Stomach (tissue), 9 donors: Measurements from ENCODE around the gene PER1. TPM values are rescaled to one million over a fixed set of nuclear protein-coding genes. Genes with fewer than 3 reads are reported as not detected.

Experiments
- DNase-seq, 2 donors: peaks; one replicate each; pipeline versions ENCODE4 v3.0.0 to v3.0.0-alpha.2; 2013 to 2019
- H3K27ac ChIP-seq, 5 donors: fragments of 200-600 bp in 4 of 5; sonication (generic) in 4 of 5; one replicate each; pipeline ENCODE4 v1.5.1; 2013 to 2019; ENCODE audit warnings: mild to moderate bottlenecking in 1 of 5, moderate library complexity in 1 of 5
- H3K27me3 ChIP-seq, 3 donors: fragments of 200-600 bp; sonication (generic); one replicate each; pipeline ENCODE4 v1.5.1; 2017 to 2019; ENCODE audit warnings: mixed run types in 1 of 3
- H3K36me3 ChIP-seq, 4 donors: fragments of 200-600 bp; sonication (generic); 1 replicate in 3 of 4; 2 replicates in 1 of 4; pipeline ENCODE4 v1.5.1; 2016 to 2019
- H3K4me1 ChIP-seq, 4 donors: fragments of 200-600 bp; sonication (generic); one replicate each; pipeline ENCODE4 v1.5.1; 2016 to 2019
- H3K4me3 ChIP-seq, 4 donors: fragments of 200-600 bp; sonication (generic) in 3 of 4; one replicate each; pipeline ENCODE4 v1.5.1; 2016 to 2019; ENCODE audit warnings: mild to moderate bottlenecking in 1 of 4
- H3K9me3 ChIP-seq, 4 donors: fragments of 200-600 bp; sonication (generic); one replicate each; pipeline ENCODE4 v1.5.1; 2016 to 2019
- CTCF ChIP-seq, 7 experiments: fragments of 450-650 bp in 4 of 7; fragments of 200-600 bp in 3 of 7; sonication (generic) in 3 of 7; IDR thresholded peaks; one replicate each; pipeline ENCODE4 v1.5.1; 2016 to 2019; ENCODE audit warnings: antibody characterized with exemption in 7 of 7, control low read depth in 2 of 7, mild to moderate bottlenecking in 1 of 7
- EP300 ChIP-seq: sonication (generic); formaldehyde crosslinking; IDR thresholded peaks from one replicate; pipeline ENCODE4 v1.6.1; 2017; ENCODE audit warnings: antibody characterized with exemption
- POLR2A ChIP-seq, 4 donors: fragments of 450-650 bp; IDR thresholded peaks; one replicate each; pipeline ENCODE4 v1.6.1; 2016; ENCODE audit warnings: antibody characterized with exemption in 4 of 4, control low read depth in 2 of 4, mild to moderate bottlenecking in 1 of 4, moderate library complexity in 1 of 4
- POLR2AphosphoS5 ChIP-seq, 3 donors: sonication (generic); formaldehyde crosslinking; IDR thresholded peaks; one replicate each; pipeline ENCODE4 v1.6.1; 2016; ENCODE audit warnings: antibody characterized with exemption in 3 of 3
- WGBS, 5 donors: extraction: QIAGEN DNeasy Blood & Tissue Kit in 3 of 5; methylation state at CpG; one replicate each; pipeline versions ENCODE4 v1.1.5 to v1.1.7; 2013 to 2018; 5-methylcytosine and 5-hydroxymethylcytosine counted together
- intact Hi-C: fragments of 100-400 bp; cut with DNase I; formaldehyde crosslinking; loops from one replicate; pipeline ENCODE4 v1.15.1; 2023; ENCODE audit warnings: low total_unique reads
- polyA plus RNA-seq, 3 donors: library from polyadenylated mRNA; stranded (reverse); fragments of 200-250 nt; gene quantifications; one replicate each; pipeline ENCODE4 v1.2.3, GENCODE V29; 2013
- total RNA-seq, 5 donors: library from RNA; depleted of rRNA; stranded (reverse); fragments of >200 nt; gene quantifications; one replicate each; pipeline versions ENCODE4 v1.1.0 to v1.2.3, GENCODE V29; 2014 to 2016
- donor health status: healthy with polysubstance abuse.
- donor health status: Bipolar disorder and iron deficiency.
- donor health status: healthy.

PER1 gene
- total and polyA plus RNA-seq, 8 donors: 16.2 to 163 (median 69.7) TPM

- 0% methylated on average over 33 to 70 of the region's 70 CpGs for WGBS, 5 donors
- intact Hi-C loops: no loop called here
- Histone ChIP-seq H3K36me3 (no peaks in the 10 kb centered on the region), H3K27me3 (no peaks in the 10 kb centered on the region), H3K27ac (peak within 1 kb of the TSS; percentile 95 to 99 (median 98)), H3K4me3 (peak within 1 kb of the TSS; percentile 70 to 88 (median 76)), H3K9me3 (no peaks in the 10 kb centered on the region), H3K4me1 (peaks cover 35 to 66% (median 55%) of the 10 kb centered on the region in 4 donors)
- DNase-seq: peak; percentile 97 to 99
- no peak for TF ChIP-seq EP300
- peak in 2 of 4 donors; percentile 24 to 27 for TF ChIP-seq POLR2A (IDR thresholded peaks at IDR 0.05)
- TF ChIP-seq POLR2AphosphoS5 (IDR thresholded peaks at IDR 0.05): peak; percentile 69 to 89 (median 84)
Observed at GRCh38 chr17:8189711-8190477, 37.7 kb upstream of the PER1 start, which contains the start of gene BORCS6. BORCS6 (minus strand) TSS chr17:8190180; CDS start chr17:8190140, 40 bp downstream.

GRCh38 chr17:8189041-8189710, 37.0 kb upstream of the PER1 start:
- Histone ChIP-seq H3K27ac (peak overlapping the region; percentile 95 to 99 (median 98)), H3K4me1 (peaks cover 35 to 68% (median 55%) of the 10 kb centered on the region in 4 donors), H3K9me3 (no peaks in the 10 kb centered on the region), H3K27me3 (no peaks in the 10 kb centered on the region), H3K4me3 (peak overlapping the region; percentile 70 to 88 (median 76)), H3K36me3 (no peaks in the 10 kb centered on the region)
- 0 to 3% (median 2%) methylated on average over 24 to 67 of the region's 67 CpGs for WGBS, 5 donors
- intact Hi-C loops: no loop called here
- TF ChIP-seq EP300: no peak
- TF ChIP-seq POLR2AphosphoS5 (IDR thresholded peaks at IDR 0.05): no peak
- TF ChIP-seq POLR2A (IDR thresholded peaks at IDR 0.05): no peak
- no peak for TF ChIP-seq CTCF (IDR thresholded peaks at IDR 0.05)
- peak; percentile 43 to 64 for DNase-seq

GRCh38 chr17:8188263-8188839, 36.1 kb upstream of the PER1 start:
- Histone ChIP-seq H3K27ac (peak overlapping the region; percentile 95 to 99 (median 98)), H3K36me3 (no peaks in the 10 kb centered on the region), H3K4me3 (peak overlapping the region; percentile 70 to 88 (median 76)), H3K4me1 (peaks cover 35 to 68% (median 55%) of the 10 kb centered on the region in 4 donors), H3K9me3 (no peaks in the 10 kb centered on the region), H3K27me3 (no peaks in the 10 kb centered on the region)
- 11 to 26% (median 19%) methylated on average over 12 of the region's 12 CpGs for WGBS, 5 donors
- intact Hi-C loops: no loop called here
- peak in 1 of 2 donors; percentile 35 for DNase-seq
- no peak for TF ChIP-seq POLR2A (IDR thresholded peaks at IDR 0.05)
- TF ChIP-seq EP300: no peak
- no peak for TF ChIP-seq CTCF (IDR thresholded peaks at IDR 0.05)
- TF ChIP-seq POLR2AphosphoS5 (IDR thresholded peaks at IDR 0.05): no peak

- Histone ChIP-seq H3K27ac (peak overlapping the region; percentile 95 to 99 (median 98)), H3K27me3 (no peaks in the 10 kb centered on the region), H3K9me3 (no peaks in the 10 kb centered on the region), H3K4me3 (peak overlapping the region; percentile 68 to 88 (median 71)), H3K36me3 (no peaks in the 10 kb centered on the region), H3K4me1 (peaks cover 35 to 67% (median 52%) of the 10 kb centered on the region in 4 donors)
- TF ChIP-seq EP300 (no peak), POLR2AphosphoS5 (IDR thresholded peaks at IDR 0.05) (peak; percentile 48 to 91 (median 59))
- DNase-seq: peak; percentile 95 to 97
- WGBS, 5 donors: 0 to 2% (median 1%) methylated on average over 25 of the region's 25 CpGs
- intact Hi-C loops: no loop called here
Observed at GRCh38 chr17:8187517-8188262, 35.5 kb upstream of the PER1 start.
